ENCODE data around the gene GGPS1.

The GGPS1 gene

DNA sequence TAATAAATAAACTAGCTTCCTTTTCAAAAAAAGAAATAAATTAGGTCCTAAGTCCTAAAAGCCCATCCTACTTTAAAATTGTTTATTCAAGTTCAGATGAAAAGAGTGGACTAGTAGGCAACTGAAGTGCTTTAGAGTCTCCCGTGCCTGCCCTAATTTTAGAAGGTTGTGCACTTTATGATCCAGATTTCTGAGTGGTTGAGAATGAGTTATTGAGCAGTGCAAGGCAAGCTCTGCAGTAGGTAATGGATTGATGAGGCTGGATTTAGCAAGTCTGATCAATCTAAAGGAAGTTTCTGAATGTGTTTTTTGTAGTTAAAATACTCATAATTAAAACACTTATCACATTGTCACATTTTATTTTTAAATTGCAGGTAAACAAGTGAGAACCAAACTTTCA, 13.0 kb downstream of the GGPS1 start:
- no peak for DNase-seq (ENCODE audit: low read depth)
- TF ChIP-seq, protein P1, sequence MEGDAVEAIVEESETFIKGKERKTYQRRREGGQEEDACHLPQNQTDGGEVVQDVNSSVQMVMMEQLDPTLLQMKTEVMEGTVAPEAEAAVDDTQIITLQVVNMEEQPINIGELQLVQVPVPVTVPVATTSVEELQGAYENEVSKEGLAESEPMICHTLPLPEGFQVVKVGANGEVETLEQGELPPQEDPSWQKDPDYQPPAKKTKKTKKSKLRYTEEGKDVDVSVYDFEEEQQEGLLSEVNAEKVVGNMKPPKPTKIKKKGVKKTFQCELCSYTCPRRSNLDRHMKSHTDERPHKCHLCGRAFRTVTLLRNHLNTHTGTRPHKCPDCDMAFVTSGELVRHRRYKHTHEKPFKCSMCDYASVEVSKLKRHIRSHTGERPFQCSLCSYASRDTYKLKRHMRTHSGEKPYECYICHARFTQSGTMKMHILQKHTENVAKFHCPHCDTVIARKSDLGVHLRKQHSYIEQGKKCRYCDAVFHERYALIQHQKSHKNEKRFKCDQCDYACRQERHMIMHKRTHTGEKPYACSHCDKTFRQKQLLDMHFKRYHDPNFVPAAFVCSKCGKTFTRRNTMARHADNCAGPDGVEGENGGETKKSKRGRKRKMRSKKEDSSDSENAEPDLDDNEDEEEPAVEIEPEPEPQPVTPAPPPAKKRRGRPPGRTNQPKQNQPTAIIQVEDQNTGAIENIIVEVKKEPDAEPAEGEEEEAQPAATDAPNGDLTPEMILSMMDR (IDR thresholded peaks at IDR 0.05; ENCODE audit: low read depth, low read length): no peak
- TF ChIP-seq POLR2A (IDR thresholded peaks at IDR 0.05; ENCODE audit: extremely low read depth, insufficient read length): no peak
- TF ChIP-seq, protein P2, sequence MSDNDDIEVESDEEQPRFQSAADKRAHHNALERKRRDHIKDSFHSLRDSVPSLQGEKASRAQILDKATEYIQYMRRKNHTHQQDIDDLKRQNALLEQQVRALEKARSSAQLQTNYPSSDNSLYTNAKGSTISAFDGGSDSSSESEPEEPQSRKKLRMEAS (IDR thresholded peaks at IDR 0.05; ENCODE audit: low read depth, low read length): no peak
- TF ChIP-seq MYC (IDR thresholded peaks at IDR 0.05; ENCODE audit: low read depth, low read length): no peak
- H3K4me3 ChIP-seq (ENCODE audit: low read depth, low read length): no peak overlapping the region

DNA sequence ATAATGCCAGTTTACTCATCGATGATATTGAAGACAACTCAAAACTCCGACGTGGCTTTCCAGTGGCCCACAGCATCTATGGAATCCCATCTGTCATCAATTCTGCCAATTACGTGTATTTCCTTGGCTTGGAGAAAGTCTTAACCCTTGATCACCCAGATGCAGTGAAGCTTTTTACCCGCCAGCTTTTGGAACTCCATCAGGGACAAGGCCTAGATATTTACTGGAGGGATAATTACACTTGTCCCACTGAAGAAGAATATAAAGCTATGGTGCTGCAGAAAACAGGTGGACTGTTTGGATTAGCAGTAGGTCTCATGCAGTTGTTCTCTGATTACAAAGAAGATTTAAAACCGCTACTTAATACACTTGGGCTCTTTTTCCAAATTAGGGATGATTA, 13.7 kb downstream of the GGPS1 start:
- H3K4me3 ChIP-seq (ENCODE audit: low read depth, low read length): no peak overlapping the region
- DNase-seq (ENCODE audit: low read depth): no peak
- TF ChIP-seq, protein P2 (IDR thresholded peaks at IDR 0.05; ENCODE audit: low read depth, low read length): no peak
- TF ChIP-seq MYC (IDR thresholded peaks at IDR 0.05; ENCODE audit: low read depth, low read length) (no peak), POLR2A (IDR thresholded peaks at IDR 0.05; ENCODE audit: extremely low read depth, insufficient read length) (no peak)
- TF ChIP-seq, protein P1 (IDR thresholded peaks at IDR 0.05; ENCODE audit: low read depth, low read length): no peak

DNA sequence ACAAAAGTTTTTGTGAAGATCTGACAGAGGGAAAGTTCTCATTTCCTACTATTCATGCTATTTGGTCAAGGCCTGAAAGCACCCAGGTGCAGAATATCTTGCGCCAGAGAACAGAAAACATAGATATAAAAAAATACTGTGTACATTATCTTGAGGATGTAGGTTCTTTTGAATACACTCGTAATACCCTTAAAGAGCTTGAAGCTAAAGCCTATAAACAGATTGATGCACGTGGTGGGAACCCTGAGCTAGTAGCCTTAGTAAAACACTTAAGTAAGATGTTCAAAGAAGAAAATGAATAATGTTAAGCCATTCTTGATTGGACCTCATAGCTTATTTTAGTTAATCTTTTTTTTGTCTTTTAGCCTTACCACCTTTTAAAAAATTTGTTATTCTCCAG, 14.1 kb downstream of the GGPS1 start:
- H3K4me3 ChIP-seq (ENCODE audit: low read depth, low read length): no peak overlapping the region
- no peak for DNase-seq (ENCODE audit: low read depth)
- TF ChIP-seq POLR2A (IDR thresholded peaks at IDR 0.05; ENCODE audit: extremely low read depth, insufficient read length): no peak
- TF ChIP-seq, protein P2 (IDR thresholded peaks at IDR 0.05; ENCODE audit: low read depth, low read length): no peak
- no peak for TF ChIP-seq MYC (IDR thresholded peaks at IDR 0.05; ENCODE audit: low read depth, low read length)
- TF ChIP-seq, protein P1 (IDR thresholded peaks at IDR 0.05; ENCODE audit: low read depth, low read length): no peak

DNA sequence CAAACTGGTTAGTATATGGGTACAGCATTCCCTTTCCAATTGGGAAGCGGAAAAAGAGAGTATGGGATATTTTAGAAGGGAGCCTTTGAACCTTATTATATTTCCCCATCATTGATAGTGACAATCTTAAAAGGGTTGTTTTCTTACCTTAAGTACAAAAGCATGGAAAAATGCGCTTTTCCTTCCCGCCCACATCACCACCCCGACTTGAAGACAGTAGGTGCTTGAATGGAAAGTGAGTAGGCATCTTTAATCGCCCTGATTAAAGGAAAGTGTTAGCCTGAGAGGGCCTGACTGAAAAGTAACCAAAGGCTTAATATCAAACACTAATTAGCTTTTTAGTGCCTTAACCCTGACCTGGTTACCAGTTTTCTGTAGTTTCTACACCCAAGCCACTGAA, 15.4 kb downstream of the GGPS1 start:
- DNase-seq (ENCODE audit: low read depth): no peak
- no peak overlapping the region for H3K4me3 ChIP-seq (ENCODE audit: low read depth, low read length)
- TF ChIP-seq, protein P2 (IDR thresholded peaks at IDR 0.05; ENCODE audit: low read depth, low read length): no peak
- TF ChIP-seq, protein P1 (IDR thresholded peaks at IDR 0.05; ENCODE audit: low read depth, low read length): no peak
- TF ChIP-seq MYC (IDR thresholded peaks at IDR 0.05; ENCODE audit: low read depth, low read length): no peak
- no peak for TF ChIP-seq POLR2A (IDR thresholded peaks at IDR 0.05; ENCODE audit: extremely low read depth, insufficient read length)

DNA sequence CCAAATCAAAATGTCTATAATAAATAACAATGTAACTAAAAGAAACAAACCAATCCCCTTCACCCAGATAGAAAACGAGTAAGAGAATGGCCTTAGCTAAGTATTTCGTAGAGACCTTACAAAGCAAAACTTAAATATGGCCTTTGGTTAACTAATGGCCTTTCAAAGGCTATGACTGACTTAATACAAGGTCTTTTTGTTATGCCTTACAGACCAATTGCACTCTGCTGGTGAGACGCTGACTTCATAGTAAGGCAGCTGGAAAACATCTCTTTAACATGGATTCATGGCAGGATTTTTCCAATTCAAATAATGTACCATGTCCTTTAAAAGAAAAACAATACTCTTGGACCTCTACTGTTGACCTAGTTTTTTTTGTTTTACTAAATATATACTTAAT, 23.1 kb downstream of the GGPS1 start:
- H3K4me3 ChIP-seq (ENCODE audit: low read depth, low read length): no peak overlapping the region
- no peak for TF ChIP-seq POLR2A (IDR thresholded peaks at IDR 0.05; ENCODE audit: extremely low read depth, insufficient read length)
- TF ChIP-seq, protein P2 (IDR thresholded peaks at IDR 0.05; ENCODE audit: low read depth, low read length): no peak
- DNase-seq (ENCODE audit: low read depth): no peak

DNA sequence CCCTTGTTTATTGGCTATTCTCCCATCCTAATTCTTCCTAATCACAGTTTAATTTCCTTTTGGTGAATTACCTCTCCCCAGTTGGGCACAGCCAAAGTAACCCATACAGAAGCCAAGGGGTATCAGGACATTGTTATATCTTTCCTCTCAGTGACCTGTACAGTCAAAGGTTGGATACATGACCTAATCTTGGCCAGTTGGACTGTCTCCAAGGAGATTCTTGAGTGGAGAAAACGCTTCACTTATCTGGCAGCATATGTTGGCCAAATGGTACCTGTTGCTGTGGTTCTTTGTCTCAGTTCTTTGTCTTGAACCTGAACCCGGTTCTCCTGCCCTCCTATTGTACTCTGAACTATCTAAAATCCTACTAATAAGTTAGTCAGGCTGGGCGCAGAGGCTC, 23.5 kb downstream of the GGPS1 start:
- no peak for DNase-seq (ENCODE audit: low read depth)
- no peak for TF ChIP-seq POLR2A (IDR thresholded peaks at IDR 0.05; ENCODE audit: extremely low read depth, insufficient read length)
- TF ChIP-seq, protein P1 (IDR thresholded peaks at IDR 0.05; ENCODE audit: low read depth, low read length): no peak
- TF ChIP-seq, protein P2 (IDR thresholded peaks at IDR 0.05; ENCODE audit: low read depth, low read length): no peak
- no peak for TF ChIP-seq MYC (IDR thresholded peaks at IDR 0.05; ENCODE audit: low read depth, low read length)
- no peak overlapping the region for H3K4me3 ChIP-seq (ENCODE audit: low read depth, low read length)
